GM13976 (cell line): Measurements from ENCODE around the gene MYL7.

Experiments used
- DNase-seq: peaks from one replicate; pipeline ENCODE4 v3.0.0; 2012; ENCODE audit warnings: low spot score
- CTCF ChIP-seq: IDR thresholded peaks from 2 replicates; pipeline ENCODE4 v1.5.1; 2012; ENCODE audit warnings: borderline replicate concordance, mild to moderate bottlenecking; ENCODE audit not compliant: insufficient read depth; ENCODE audit errors: extremely low read depth, missing control alignments, control extremely low read depth
- in situ Hi-C: fragments of 300-500 bp; cut with MboI; formaldehyde crosslinking; loops from one replicate; pipeline ENCODE4 v1.12.0; 2022; ENCODE audit warnings: low sequenced_read_pairs, mixed read lengths, inconsistent platforms; ENCODE audit not compliant: unreplicated experiment

The MYL7 gene

GRCh38 chr7:44110719-44111635, 30.2 kb downstream of the MYL7 start:
- no peak for TF ChIP-seq CTCF
- DNase-seq = no peak
- in situ Hi-C loops = no loop called here

- no peak for TF ChIP-seq CTCF
- no peak for DNase-seq
- in situ Hi-C loops = no loop called here
Observed at GRCh38 chr7:44109991-44110390, 31.1 kb downstream of the MYL7 start.

DNA sequence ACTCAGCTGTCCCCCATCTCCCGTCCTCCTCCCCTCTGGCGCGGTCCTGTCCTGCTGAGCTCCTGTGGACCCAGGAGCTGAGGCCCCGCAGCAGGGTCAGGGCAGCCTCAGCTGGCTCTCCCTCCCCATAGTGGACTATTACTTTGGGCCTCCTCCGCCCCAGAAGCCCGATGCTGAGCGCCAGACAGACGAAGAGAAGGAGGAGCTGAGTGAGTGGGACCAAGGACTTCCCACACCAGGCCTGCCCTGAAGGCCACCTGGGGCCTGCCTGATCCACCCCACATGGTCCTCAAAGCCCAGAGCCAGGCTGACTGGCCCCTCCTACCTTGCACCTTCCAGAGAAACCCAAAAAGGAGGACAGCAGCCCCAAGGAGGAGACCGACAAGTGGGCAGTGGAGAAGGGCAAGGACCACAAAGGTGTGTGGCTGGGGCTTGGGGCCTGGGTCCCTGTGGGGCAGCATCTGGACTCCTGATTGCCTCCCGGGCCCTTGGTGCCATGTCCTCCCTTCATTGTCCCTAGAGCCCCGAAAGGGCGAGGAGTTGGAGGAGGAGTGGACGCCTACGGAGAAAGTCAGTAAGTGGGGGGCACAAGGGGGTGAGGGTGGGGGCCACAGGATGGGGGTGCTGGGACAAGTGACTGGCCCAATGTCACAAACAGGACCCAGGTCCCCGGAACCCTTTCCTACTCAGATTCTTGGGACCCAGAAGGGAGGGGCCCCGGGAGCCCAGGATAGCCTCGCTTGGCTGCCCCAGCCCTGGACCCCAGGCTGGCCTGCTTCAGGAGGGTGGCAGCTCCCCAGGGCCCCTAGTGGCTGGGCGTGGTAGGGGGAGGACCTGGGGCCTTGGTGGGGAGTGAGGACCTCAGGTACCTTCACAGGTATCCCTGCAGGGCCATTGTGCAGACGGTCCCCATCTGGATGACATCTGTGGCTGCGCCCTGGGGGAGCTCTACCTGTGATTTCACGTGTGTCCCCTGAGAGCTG, 32.1 kb downstream of the MYL7 start:
- no peak for TF ChIP-seq CTCF
- in situ Hi-C loops = no loop called here
- DNase-seq = peak; percentile 41

DNA sequence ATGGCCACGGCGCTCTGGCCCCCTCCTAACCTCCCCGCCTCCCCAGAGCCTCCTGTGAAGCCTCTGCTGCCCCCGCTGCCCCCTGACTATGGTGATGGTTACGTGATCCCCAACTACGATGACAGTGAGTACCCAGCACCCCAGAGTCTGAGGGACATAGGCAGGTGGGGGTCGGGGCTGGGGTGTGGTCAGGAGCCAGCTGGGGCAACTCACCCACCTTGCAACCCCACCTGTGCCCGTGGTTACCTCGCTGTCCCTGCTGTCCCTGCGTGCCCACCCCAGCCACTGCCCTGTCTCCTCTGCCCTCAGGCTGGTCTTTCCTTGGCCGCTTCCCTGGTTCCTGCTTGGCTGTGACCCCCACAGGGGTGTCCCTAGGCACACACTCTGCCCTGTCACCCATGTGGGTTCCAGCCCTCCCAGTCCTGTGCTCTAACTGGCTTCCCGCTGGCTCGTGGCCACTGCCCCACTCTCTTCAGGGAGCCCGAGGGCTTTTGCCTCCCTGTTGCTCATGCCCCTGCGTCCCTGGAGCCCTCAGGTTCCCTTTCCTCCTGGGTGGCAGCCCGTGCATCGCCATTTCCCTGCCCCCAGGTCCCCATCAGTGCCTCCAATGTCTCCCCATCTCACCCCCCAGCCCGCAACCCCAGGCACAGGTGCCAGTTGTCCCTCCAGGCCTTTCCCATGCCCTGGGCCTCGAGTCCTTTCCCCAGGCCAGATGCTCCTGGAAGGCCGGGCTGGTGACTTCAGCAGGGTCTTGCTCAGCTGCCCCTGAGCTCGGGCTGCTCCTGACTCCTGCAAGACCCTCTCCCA, 33.0 kb downstream of the MYL7 start:
- no peak for TF ChIP-seq CTCF
- in situ Hi-C loops = no loop called here
- DNase-seq = no peak

DNA sequence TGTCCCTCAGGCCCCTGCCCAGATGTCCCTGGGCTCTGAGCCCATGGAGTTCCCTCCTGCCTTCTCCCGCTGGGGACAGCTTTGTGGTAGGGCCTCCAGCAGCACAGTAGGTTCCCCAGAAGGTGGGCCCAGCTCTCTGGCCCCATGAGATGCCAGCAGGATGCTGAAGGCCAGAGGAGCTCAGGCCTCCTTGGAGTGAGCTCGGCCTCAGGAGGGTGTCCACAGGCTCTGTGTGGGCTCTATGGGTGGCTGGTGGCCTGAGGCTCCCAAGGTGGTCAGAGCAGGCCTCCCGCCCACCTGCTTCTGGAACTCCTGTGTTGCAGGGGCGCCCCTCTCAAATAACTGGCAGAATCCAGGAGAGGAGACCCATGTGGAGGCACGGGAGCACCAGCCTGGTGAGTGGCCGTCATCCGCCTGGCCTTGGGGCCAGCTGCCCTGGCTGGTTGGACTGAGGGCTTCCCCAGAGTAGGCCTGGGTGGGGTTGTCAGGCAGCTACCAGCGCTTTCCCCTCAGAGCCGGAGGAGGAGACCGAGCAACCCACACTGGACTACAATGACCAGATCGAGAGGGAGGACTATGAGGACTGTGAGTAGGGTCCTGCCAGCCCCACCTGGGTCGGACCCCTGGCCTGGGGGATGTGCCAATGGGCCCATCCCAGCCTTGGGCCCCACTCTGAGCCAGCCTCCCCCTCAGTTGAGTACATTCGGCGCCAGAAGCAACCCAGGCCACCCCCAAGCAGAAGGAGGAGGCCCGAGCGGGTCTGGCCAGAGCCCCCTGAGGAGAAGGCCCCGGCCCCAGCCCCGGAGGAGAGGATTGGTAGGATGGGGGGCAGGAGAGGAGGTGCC, 33.8 kb downstream of the MYL7 start:
- no peak for DNase-seq
- in situ Hi-C loops = no loop called here
- TF ChIP-seq CTCF = no peak
